Right lobe of liver (tissue), 6 donors: Measurements from ENCODE around the gene ZSCAN21. TPM values are rescaled to one million over a fixed set of nuclear protein-coding genes. Genes with fewer than 3 reads are reported as not detected.

Source experiments
- ATAC-seq, 4 donors: fragments of 200-7000 bp; cut with Tn5 transposase; one replicate each; pipeline ENCODE4 v1.9.1; 2020; ENCODE audit warnings: mild to moderate bottlenecking in 4 of 4, moderate library complexity in 4 of 4
- DNase-seq, 3 donors: peaks; one replicate each; pipeline ENCODE4 v3.0.0-alpha.2; 2020
- H3K27ac ChIP-seq, 3 donors: fragments of 200-600 bp; one replicate each; pipeline ENCODE4 v1.8.0; 2022
- H3K27me3 ChIP-seq, 2 donors: fragments of 200-600 bp; one replicate each; pipeline ENCODE4 v1.8.0; 2022
- H3K36me3 ChIP-seq, 4 donors: fragments of 200-600 bp; sonication (generic) in 1 of 4; one replicate each; pipeline versions ENCODE4 v1.5.1 to v1.8.0; 2017 to 2022; ENCODE audit warnings: control low read depth in 1 of 4
- H3K4me1 ChIP-seq, 4 donors: fragments of 200-600 bp; sonication (generic) in 1 of 4; one replicate each; pipeline versions ENCODE4 v1.5.1 to v1.8.0; 2017 to 2022; ENCODE audit warnings: control low read depth in 1 of 4
- H3K4me3 ChIP-seq, 3 donors: fragments of 200-600 bp; one replicate each; pipeline ENCODE4 v1.8.0; 2022
- H3K9me3 ChIP-seq, 4 donors: fragments of 200-600 bp; sonication (generic) in 1 of 4; one replicate each; pipeline versions ENCODE4 v1.5.1 to v1.8.0; 2017 to 2022; ENCODE audit warnings: control low read depth in 1 of 4
- CTCF ChIP-seq, 4 donors: fragments of 200-600 bp in 3 of 4; fragments of 450-650 bp in 1 of 4; IDR thresholded peaks; one replicate each; pipeline versions ENCODE4 v1.5.1 to v1.8.0; 2016 to 2022; ENCODE audit warnings: antibody characterized with exemption in 4 of 4, mild to moderate bottlenecking in 2 of 4
- POLR2A ChIP-seq: fragments of 450-650 bp; IDR thresholded peaks from one replicate; pipeline ENCODE4 v1.6.1; 2017; ENCODE audit warnings: antibody characterized with exemption, mild to moderate bottlenecking
- WGBS: methylation state at CpG from one replicate; pipeline ENCODE4 v1.1.6; 2018; ENCODE audit warnings: low coverage, low lambda C conversion rate; ENCODE audit not compliant: insufficient coverage; ENCODE audit errors: missing lambda C conversion rate; 5-methylcytosine and 5-hydroxymethylcytosine counted together
- intact Hi-C, 2 donors: fragments of 100-400 bp; cut with DNase I; formaldehyde crosslinking; loops; one replicate each; pipeline versions ENCODE4 v1.11.2 to v1.14.1; 2022
- total RNA-seq, 6 experiments: library from RNA; depleted of rRNA in 2 of 6; stranded (reverse); fragments of >200 nt in 2 of 6; fragmentation: NEBNext Ultra II Directional in 3 of 6; extraction: Animal tissue kit (Norgen Biotek cat#: 25700) in 3 of 6; gene quantifications; one replicate each; pipeline versions ENCODE4 v1.1.0 to v1.2.4, GENCODE V29; 2016 to 2023
- donor health status: DM: no; HTN: yes; CAD: no.
- donor health status: DM: no; HTN: no; CAD: no.
- donor health status: DM: no; HTN: no; CAD: no.
- donor health status: DM: no; HTN: yes; CAD: no.
- donor health status: DM: no; HTN: yes; CAD: no.

Gene ZSCAN21
- total RNA-seq, 6 experiments from 2014 or later, result 4.3 to 8.1 (median 5.7) TPM

- 31% methylated on average over 9 of the region's 12 CpGs for WGBS
- Histone ChIP-seq H3K36me3 (peaks cover 0 to 58% (median 22%) of the 10 kb centered on the region in 4 donors), H3K4me1 (peaks cover 0 to 67% (median 30%) of the 10 kb centered on the region in 4 donors)
These were observed 26.0 kb upstream of the ZSCAN21 start for GRCh38 chr7:100023526-100023925.

GRCh38 chr7:100024020-100024619, 25.5 kb upstream of the ZSCAN21 start:
- intact Hi-C loops, result no loop called here
- WGBS, result 22% methylated on average over 11 of the region's 12 CpGs
- Histone ChIP-seq H3K9me3 (no peaks in the 10 kb centered on the region), H3K27me3 (no peaks in the 10 kb centered on the region), H3K36me3 (peaks cover 0 to 59% (median 21%) of the 10 kb centered on the region in 4 donors), H3K27ac (peak overlapping the region; percentile 22 to 83 (median 73)), H3K4me1 (peaks cover 0 to 61% (median 27%) of the 10 kb centered on the region in 4 donors), H3K4me3 (peak overlapping the region in 2 of 3 donors; percentile 42 to 53)
- DNase-seq (peak; percentile 66 to 91 (median 84)), ATAC-seq (peak; percentile 70 to 84 (median 80))
- TF ChIP-seq CTCF (IDR thresholded peaks at IDR 0.05), result no peak
- TF ChIP-seq POLR2A, result peak; percentile 27

More at GRCh38 chr7:100023526-100023925, 26.0 kb upstream of the ZSCAN21 start:
- Histone ChIP-seq H3K4me3 (peak overlapping the region in 2 of 3 donors; percentile 39 to 53), H3K27me3 (no peaks in the 10 kb centered on the region), H3K27ac (peak overlapping the region in 2 of 3 donors; percentile 72 to 83), H3K9me3 (no peaks in the 10 kb centered on the region)
- no peak for DNase-seq
- intact Hi-C loops, result no loop called here
- TF ChIP-seq CTCF (IDR thresholded peaks at IDR 0.05), result no peak
- peak; percentile 4 to 31 (median 7) for ATAC-seq

GRCh38 chr7:100027197-100027596, 22.4 kb upstream of the ZSCAN21 start:
- DNase-seq, result no peak
- ATAC-seq, result no peak
- peaks cover 0 to 32% (median 13%) of the 10 kb centered on the region in 4 donors for H3K4me1 ChIP-seq
- no peak overlapping the region for H3K4me3 ChIP-seq
- TF ChIP-seq POLR2A (no peak), CTCF (IDR thresholded peaks at IDR 0.05) (no peak)
- H3K27ac ChIP-seq, result no peak overlapping the region
- no peaks in the 10 kb centered on the region for H3K9me3 ChIP-seq
- H3K36me3 ChIP-seq, result peaks cover 0 to 81% (median 40%) of the 10 kb centered on the region in 4 donors
- intact Hi-C loops, result no loop called here
- 84% methylated on average over 6 of the region's 11 CpGs for WGBS
- no peaks in the 10 kb centered on the region for H3K27me3 ChIP-seq

GRCh38 chr7:100029596-100029995, 20.0 kb upstream of the ZSCAN21 start:
- no peaks in the 10 kb centered on the region for H3K9me3 ChIP-seq
- no peak for DNase-seq
- TF ChIP-seq POLR2A (no peak), CTCF (IDR thresholded peaks at IDR 0.05) (no peak)
- peaks cover 0 to 89% (median 45%) of the 10 kb centered on the region in 4 donors for H3K36me3 ChIP-seq
- intact Hi-C loops, result no loop called here
- no peak for ATAC-seq
- peaks cover 0 to 13% (median 6%) of the 10 kb centered on the region in 4 donors for H3K4me1 ChIP-seq
- H3K4me3 ChIP-seq, result no peak overlapping the region
- H3K27me3 ChIP-seq, result no peaks in the 10 kb centered on the region
- WGBS, result 100% methylated on average over 2 of the region's 5 CpGs
- H3K27ac ChIP-seq, result no peak overlapping the region
